ENCODE data around the gene HMGN1. TPM values are rescaled to one million over a fixed set of nuclear protein-coding genes. Genes with fewer than 3 reads are reported as not detected.

The HMGN1 gene
- total RNA-seq, 4 donors from 2014 or later, result 74.2 to 97.7 (median 90.2) TPM

DNA sequence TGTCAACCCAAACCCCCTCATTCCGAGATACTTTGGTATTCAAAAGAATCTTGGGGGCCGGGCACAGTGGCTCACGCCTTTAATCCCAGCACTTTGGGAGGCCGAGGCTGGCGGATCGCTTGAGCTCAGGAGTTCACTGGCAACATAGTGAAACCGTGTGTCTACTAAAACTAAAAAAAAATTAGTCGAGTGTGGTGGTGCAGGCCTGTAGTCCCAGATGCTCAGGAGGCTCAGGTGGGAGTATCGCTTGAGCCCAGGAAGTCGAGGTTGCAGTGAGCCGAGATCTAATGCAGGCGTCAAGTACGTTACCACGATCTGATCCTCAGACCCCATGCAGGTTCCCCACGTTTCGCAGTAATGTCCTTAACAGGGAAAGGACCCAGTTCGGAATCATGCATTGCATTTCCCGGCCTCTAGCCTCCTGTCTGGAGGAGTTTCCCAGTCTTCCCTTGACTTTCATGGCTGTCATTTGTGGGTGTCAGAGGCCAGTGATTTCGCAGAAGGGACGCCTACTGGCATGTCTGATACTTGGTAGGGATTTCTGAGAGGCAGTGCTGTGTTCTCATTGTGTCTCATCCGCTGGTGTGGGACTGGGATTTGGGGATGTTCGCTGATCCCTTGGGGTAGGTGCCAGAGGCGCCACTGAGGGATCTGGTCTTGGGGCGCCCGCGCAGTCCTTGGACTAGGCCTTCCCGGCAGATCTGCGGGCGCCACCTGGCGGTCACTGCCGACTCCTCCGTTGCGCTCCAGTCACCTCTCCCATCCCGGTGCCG lies 39.3 kb upstream of the HMGN1 start:
- peaks cover 0 to 19% (median 2%) of the 10 kb centered on the region in 4 donors for H3K4me1 ChIP-seq
- peak overlapping the region; percentile 40 to 78 (median 70) for H3K27ac ChIP-seq
- peaks cover 0 to 27% (median 0%) of the 10 kb centered on the region in 3 donors for H3K36me3 ChIP-seq
- peak overlapping the region; percentile 29 to 55 (median 46) for H3K4me3 ChIP-seq
- peak; percentile 89 to 97 (median 95) for DNase-seq
- no peaks in the 10 kb centered on the region for H3K27me3 ChIP-seq
- no peaks in the 10 kb centered on the region for H3K9me3 ChIP-seq
- TF ChIP-seq, protein P1, sequence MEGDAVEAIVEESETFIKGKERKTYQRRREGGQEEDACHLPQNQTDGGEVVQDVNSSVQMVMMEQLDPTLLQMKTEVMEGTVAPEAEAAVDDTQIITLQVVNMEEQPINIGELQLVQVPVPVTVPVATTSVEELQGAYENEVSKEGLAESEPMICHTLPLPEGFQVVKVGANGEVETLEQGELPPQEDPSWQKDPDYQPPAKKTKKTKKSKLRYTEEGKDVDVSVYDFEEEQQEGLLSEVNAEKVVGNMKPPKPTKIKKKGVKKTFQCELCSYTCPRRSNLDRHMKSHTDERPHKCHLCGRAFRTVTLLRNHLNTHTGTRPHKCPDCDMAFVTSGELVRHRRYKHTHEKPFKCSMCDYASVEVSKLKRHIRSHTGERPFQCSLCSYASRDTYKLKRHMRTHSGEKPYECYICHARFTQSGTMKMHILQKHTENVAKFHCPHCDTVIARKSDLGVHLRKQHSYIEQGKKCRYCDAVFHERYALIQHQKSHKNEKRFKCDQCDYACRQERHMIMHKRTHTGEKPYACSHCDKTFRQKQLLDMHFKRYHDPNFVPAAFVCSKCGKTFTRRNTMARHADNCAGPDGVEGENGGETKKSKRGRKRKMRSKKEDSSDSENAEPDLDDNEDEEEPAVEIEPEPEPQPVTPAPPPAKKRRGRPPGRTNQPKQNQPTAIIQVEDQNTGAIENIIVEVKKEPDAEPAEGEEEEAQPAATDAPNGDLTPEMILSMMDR (IDR thresholded peaks at IDR 0.05), result peak; percentile 71 to 92 (median 90)
- no peak for TF ChIP-seq POLR2A (IDR thresholded peaks at IDR 0.05)

DNA sequence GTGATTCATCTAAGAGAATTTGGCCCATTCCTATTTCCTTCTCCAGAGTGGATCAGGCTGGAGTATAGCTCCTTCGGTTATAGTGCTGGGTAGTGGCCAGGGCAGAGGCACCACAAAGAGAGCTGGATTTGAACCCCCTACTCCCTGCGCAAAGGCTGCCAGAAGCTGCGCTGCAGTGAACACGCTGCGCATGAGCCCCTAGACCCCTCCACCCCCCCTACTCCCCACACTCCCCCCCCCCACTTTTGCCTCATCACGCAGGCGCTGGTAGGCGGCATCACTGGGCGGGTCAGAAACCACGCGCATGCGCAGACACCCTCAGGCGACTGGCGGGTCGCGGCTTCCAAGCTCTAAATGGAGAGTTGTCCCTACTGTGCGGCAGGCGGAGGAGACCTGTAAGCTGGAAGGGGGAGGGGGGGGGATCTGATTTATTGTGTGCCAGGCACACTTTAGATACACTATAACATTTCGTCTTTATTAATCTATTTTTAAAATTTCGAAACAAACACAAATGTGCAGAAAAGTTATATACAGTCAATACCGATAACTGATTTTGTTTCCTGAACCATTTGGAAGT lies 38.7 kb upstream of the HMGN1 start:
- Histone ChIP-seq H3K4me3 (peak overlapping the region; percentile 29 to 55 (median 46)), H3K9me3 (no peaks in the 10 kb centered on the region), H3K4me1 (peaks cover 0 to 19% (median 2%) of the 10 kb centered on the region in 4 donors), H3K27me3 (no peaks in the 10 kb centered on the region), H3K27ac (peak overlapping the region; percentile 40 to 78 (median 70)), H3K36me3 (peaks cover 0 to 20% (median 0%) of the 10 kb centered on the region in 3 donors)
- peak; percentile 88 to 95 (median 88) for DNase-seq
- TF ChIP-seq, protein P1 (IDR thresholded peaks at IDR 0.05), result no peak
- no peak for TF ChIP-seq POLR2A (IDR thresholded peaks at IDR 0.05)

DNA sequence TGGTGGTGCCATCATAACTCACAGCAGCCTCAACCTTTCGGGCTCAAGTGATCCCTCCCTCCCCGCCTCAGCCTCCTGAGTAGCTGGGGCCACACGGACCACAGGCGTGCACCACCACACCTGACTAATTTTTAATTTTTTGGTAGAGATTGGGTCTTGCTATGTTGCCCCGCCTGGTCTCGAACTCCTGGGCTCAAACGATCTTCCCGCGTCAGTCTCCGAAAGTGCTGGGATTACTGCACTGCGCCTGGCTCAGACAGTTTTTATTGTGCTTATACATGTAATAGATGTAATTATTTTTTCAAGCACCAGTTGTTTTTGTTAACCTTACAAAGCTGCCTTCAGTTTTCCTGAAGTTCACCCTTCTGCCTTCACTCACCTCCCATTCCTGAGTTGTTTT lies 38.0 kb upstream of the HMGN1 start:
- Histone ChIP-seq H3K9me3 (no peaks in the 10 kb centered on the region), H3K36me3 (peaks cover 0 to 14% (median 0%) of the 10 kb centered on the region in 3 donors), H3K4me1 (peaks cover 0 to 20% (median 2%) of the 10 kb centered on the region in 4 donors), H3K27me3 (no peaks in the 10 kb centered on the region), H3K4me3 (peak overlapping the region in 1 of 4 donors; percentile 47), H3K27ac (peak overlapping the region in 3 of 4 donors; percentile 62 to 78 (median 77))
- TF ChIP-seq, protein P1 (IDR thresholded peaks at IDR 0.05), result no peak
- TF ChIP-seq POLR2A (IDR thresholded peaks at IDR 0.05), result no peak
- DNase-seq, result no peak

DNA sequence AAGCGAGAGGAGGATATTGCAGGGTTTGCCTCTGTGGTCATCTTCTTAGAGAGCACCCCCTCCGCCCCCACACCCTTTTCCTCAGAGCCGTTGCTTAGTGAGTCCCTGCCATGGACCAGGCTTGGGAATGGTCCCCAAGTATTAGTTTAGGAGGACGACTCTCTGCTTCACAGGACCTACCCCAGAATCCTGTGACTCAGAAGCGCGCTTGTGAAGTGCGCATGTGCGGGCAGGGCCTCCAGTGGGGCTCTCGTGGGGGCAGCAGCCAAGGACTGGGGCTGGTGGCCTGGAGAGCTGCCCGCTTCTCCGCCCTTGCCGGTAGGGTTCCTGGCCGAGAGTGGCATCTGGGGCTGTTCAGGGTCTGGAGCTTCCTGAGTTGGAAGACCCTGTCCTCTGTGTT lies 37.3 kb upstream of the HMGN1 start:
- Histone ChIP-seq H3K27ac (peak overlapping the region; percentile 33 to 78 (median 62)), H3K9me3 (no peaks in the 10 kb centered on the region), H3K4me1 (peaks cover 0 to 27% (median 2%) of the 10 kb centered on the region in 4 donors), H3K4me3 (peak overlapping the region; percentile 13 to 39 (median 20)), H3K27me3 (no peaks in the 10 kb centered on the region), H3K36me3 (peaks cover 0 to 8% (median 0%) of the 10 kb centered on the region in 3 donors)
- DNase-seq, result no peak
- TF ChIP-seq, protein P1 (IDR thresholded peaks at IDR 0.05), result no peak
- TF ChIP-seq POLR2A (IDR thresholded peaks at IDR 0.05), result no peak

DNA sequence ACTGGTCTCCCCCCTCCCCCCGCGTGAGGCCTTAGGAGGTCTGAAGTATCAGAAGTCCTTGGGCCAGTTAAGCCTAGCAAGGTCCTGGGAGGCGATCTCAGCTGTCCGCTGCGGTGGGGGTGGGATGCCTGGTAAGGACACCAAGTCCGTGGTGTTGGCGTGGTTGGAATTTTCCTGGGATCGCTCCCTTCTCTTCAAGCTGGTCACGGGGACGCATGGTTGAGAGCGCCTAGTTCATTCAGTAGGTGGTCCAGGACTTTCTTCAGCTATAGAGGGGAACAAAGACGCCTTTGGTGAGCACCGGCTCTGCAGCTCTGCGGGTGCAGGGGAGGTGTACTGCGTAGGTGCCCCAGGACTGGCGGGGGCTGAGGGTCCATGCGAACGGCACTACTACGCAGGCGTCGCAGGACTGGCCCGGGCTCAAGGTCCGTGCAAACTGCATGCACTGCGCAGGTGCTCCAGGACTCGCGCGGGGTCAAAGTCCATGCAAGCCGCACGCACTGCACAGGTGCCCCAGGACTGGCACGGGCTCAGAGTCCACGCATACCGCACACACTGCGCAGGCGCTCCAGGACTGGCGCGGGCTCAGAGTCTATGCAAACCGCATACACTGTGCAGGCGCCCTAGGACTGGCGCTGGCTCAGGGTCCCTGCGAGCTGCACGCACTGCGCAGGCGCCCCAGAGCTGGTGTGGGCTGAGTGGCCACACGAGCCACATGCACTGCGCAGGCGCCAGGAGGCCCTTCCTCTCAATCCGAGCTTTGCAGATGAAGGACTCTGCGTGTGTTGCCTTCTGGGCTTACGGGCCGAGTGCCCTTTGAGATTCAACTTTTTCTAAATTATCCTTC lies 36.6 kb upstream of the HMGN1 start:
- H3K4me3 ChIP-seq, result peak overlapping the region; percentile 16 to 43 (median 32)
- peak overlapping the region; percentile 42 to 78 (median 62) for H3K27ac ChIP-seq
- TF ChIP-seq, protein P1 (IDR thresholded peaks at IDR 0.05), result peak in 1 of 6 experiments; percentile 6
- TF ChIP-seq POLR2A (IDR thresholded peaks at IDR 0.05), result peak; percentile 21 to 40
- DNase-seq, result peak; percentile 43 to 94 (median 90)
- no peaks in the 10 kb centered on the region for H3K27me3 ChIP-seq
- peaks cover 0 to 34% (median 5%) of the 10 kb centered on the region in 4 donors for H3K4me1 ChIP-seq
- H3K9me3 ChIP-seq, result no peaks in the 10 kb centered on the region
- peaks cover 0 to 1% (median 0%) of the 10 kb centered on the region in 3 donors for H3K36me3 ChIP-seq

Measured in Peyer's patch (tissue), 4 donors.